Activated T-helper 17 cell treated with anti-CD3 and anti-CD28 coated beads, Interleukin-2, amount 50 U/mL, for 72 hours (primary cell): ENCODE measurements around the gene P2RY2. TPM values are rescaled to one million over a fixed set of nuclear protein-coding genes. Genes with fewer than 3 reads are reported as not detected.
"Not testable (repeated sequence)": the region's sequence is repeated elsewhere in the genome, so short reads cannot be mapped to it uniquely, and the experiment has no call there.

Source experiments
- ATAC-seq: fragments of 150-1000 bp; cut with Tn5 transposase; replicated peaks from 2 replicates; pipeline ENCODE4 v1.10.0; 2021; ENCODE audit warnings: mild to moderate bottlenecking, moderate library complexity
- H3K27ac Mint-ChIP-seq: one replicate; pipeline ENCODE4 v1.8.0; 2022; ENCODE audit warnings: mixed read lengths
- H3K27me3 Mint-ChIP-seq: one replicate; pipeline ENCODE4 v1.8.0; 2022; ENCODE audit warnings: mixed read lengths
- H3K36me3 Mint-ChIP-seq: one replicate; pipeline ENCODE4 v1.8.0; 2022; ENCODE audit warnings: low read depth, mild to moderate bottlenecking, mixed read lengths
- H3K4me1 Mint-ChIP-seq: one replicate; pipeline ENCODE4 v1.8.0; 2022; ENCODE audit warnings: mixed read lengths
- H3K4me3 Mint-ChIP-seq: one replicate; pipeline ENCODE4 v1.8.0; 2022; ENCODE audit warnings: mild to moderate bottlenecking, mixed read lengths
- H3K9me3 Mint-ChIP-seq: one replicate; pipeline ENCODE4 v1.8.0; 2022; ENCODE audit warnings: mixed read lengths
- total RNA-seq, 2 donors: library from RNA; stranded (reverse); gene quantifications; one replicate each; pipeline ENCODE4 v1.2.3, GENCODE V29; 2022

Gene P2RY2
- total RNA-seq, 2 donors from 2014 or later = not detected

DNA sequence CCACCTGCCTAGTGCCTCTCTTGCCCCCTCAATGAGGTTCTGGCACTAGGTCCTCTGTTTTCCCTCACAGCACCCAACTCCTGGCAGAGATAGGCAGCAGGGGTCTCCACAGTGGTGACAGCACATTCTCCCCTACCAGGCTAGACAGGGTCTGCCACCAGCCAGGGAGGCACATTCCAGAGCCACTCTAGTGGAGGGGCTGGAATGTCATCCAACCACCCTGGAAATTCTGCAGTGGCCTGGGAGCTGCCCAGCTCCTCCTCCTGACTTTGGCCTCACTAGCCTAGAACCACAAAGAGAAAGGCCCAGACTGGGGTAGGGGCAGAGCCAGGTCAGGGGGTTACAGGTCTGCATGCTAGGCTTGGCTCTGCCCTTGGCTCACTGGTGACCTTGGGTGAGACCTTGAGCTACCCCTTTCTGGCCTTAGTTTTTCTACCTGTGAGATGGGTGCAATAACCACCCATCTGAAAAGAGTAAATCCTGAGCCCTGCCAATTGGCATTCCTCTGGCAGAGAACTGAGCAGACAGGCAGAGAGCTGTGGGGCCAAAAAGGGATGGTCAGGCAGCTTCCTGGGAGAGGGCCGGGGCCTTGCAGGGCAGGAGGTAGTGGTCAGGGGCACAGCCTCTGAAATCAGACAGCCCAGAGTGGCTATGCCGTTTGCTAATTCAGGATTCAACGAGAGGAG lies 7.1 kb downstream of the P2RY2 start:
- no peak for ATAC-seq
- Mint-ChIP-seq H3K9me3 (no peaks in the 10 kb centered on the region), H3K27me3 (peaks cover 3% of the 10 kb centered on the region), H3K4me3 (no peak overlapping the region), H3K36me3 (no peaks in the 10 kb centered on the region), H3K4me1 (no peaks in the 10 kb centered on the region), H3K27ac (peak overlapping the region; percentile 5)

- H3K27me3 Mint-ChIP-seq = peaks cover under 1% of the 10 kb centered on the region
- H3K36me3 Mint-ChIP-seq = no peaks in the 10 kb centered on the region
- H3K4me3 Mint-ChIP-seq = no peak overlapping the region
- no peak for ATAC-seq
- peak overlapping the region; percentile 5 for H3K27ac Mint-ChIP-seq
- no peaks in the 10 kb centered on the region for H3K4me1 Mint-ChIP-seq
- H3K9me3 Mint-ChIP-seq = no peaks in the 10 kb centered on the region
Measured at GRCh38 chr11:73225851-73226250, 7.8 kb downstream of the P2RY2 start.

- no peak overlapping the region for H3K4me3 Mint-ChIP-seq
Measured at GRCh38 chr11:73226297-73227006, 8.4 kb downstream of the P2RY2 start.

DNA sequence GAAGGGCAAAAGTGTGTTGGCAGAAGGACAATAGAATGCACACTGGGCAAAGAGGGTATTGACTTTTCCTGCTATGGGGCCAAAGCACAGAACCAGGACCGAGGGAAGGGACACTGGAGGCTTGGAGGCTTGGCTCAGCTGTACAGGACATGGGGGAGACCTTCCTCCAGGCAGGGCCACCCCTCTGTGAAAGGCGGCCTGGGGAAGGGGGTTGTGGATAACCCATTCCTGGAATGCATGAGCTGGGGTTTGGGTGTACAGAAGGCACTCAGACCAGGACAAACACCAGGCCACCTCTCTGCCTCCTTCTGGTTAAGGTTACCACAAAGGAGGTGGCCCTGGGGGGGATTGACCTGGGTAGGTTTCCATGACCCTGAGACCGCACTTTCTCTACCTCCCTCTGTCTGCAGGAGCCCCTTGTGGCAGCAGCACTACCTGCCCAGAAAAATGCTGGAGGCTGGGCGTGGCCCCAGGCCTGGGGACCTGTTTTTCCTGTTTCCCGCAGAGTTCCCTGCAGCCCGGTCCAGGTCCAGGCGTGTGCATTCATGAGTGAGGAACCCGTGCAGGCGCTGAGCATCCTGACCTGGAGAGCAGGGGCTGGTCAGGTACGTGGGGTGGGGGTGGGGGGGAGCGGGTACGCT lies 9.6 kb downstream of the P2RY2 start:
- ATAC-seq = no peak
- Mint-ChIP-seq H3K4me1 (no peaks in the 10 kb centered on the region), H3K27ac (no peak overlapping the region), H3K4me3 (no peak overlapping the region), H3K36me3 (no peaks in the 10 kb centered on the region), H3K9me3 (no peaks in the 10 kb centered on the region), H3K27me3 (no peaks in the 10 kb centered on the region)

More at GRCh38 chr11:73226297-73227006, 8.4 kb downstream of the P2RY2 start:
- no peaks in the 10 kb centered on the region for H3K4me1 Mint-ChIP-seq
- no peaks in the 10 kb centered on the region for H3K36me3 Mint-ChIP-seq
- peak overlapping the region; percentile 5 for H3K27ac Mint-ChIP-seq
- no peak for ATAC-seq
- no peaks in the 10 kb centered on the region for H3K27me3 Mint-ChIP-seq
- H3K9me3 Mint-ChIP-seq = no peaks in the 10 kb centered on the region

GRCh38 chr11:73228268-73229134 lies 10.4 kb downstream of the P2RY2 start:
- no peak overlapping the region for H3K27ac Mint-ChIP-seq
- no peak overlapping the region for H3K4me3 Mint-ChIP-seq
- no peaks in the 10 kb centered on the region for H3K4me1 Mint-ChIP-seq
- no peaks in the 10 kb centered on the region for H3K9me3 Mint-ChIP-seq
- H3K27me3 Mint-ChIP-seq = no peaks in the 10 kb centered on the region
- H3K36me3 Mint-ChIP-seq = no peaks in the 10 kb centered on the region
- no peak for ATAC-seq

GRCh38 chr11:73229321-73229895 lies 11.3 kb downstream of the P2RY2 start:
- no peaks in the 10 kb centered on the region for H3K4me1 Mint-ChIP-seq
- H3K4me3 Mint-ChIP-seq = no peak overlapping the region
- H3K9me3 Mint-ChIP-seq = no peaks in the 10 kb centered on the region
- no peak for ATAC-seq
- no peaks in the 10 kb centered on the region for H3K27me3 Mint-ChIP-seq
- no peak overlapping the region for H3K27ac Mint-ChIP-seq
- H3K36me3 Mint-ChIP-seq = no peaks in the 10 kb centered on the region

DNA sequence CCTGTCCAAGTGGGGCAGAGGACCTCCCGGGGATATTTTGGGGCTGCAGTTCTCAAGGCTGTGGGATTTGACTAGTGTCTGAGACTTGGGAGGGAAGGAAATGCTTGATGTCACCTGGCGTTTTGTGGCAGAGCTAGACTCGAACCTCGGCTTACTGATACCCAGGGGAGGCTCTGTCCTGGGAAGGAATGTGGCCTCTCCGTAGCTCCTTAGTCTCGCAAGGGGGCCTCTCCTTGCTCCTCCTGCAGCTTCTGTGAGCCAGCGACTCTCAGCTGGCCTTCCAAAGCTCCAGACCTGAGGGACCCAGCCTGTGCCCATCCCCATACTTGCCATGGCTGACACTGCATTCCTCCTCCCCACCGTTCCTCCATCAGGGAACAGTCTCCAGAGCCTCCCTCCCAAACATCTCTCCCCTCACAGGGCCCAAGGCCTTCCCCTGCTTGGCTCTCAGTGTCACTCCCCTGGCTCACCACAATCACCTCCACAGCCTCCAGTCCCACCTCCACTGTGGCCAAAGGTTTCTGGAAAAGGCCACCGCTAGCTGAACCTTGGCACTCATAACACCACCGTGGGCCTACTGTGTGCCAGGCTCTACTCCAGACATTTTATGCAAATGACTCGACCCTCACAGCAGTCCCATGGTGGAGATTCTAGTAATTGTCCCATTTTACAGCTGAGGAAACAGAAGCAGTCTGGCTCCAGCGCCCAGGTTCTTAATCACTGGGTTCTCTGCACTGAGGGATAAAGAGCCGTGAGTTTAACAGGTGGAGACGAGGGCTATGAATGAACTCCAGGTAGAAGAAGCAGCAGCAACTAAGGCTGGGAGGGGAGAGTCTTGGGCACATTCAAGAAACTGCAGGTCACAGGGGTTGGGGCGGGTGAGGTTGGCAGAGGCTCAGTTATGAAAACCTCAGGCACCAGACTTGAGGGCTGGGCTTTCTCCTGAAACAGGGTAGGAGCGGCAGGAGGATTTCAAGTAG lies 12.1 kb downstream of the P2RY2 start:
- Mint-ChIP-seq H3K4me1 (no peaks in the 10 kb centered on the region), H3K4me3 (no peak overlapping the region), H3K36me3 (no peaks in the 10 kb centered on the region), H3K27ac (no peak overlapping the region), H3K9me3 (no peaks in the 10 kb centered on the region), H3K27me3 (no peaks in the 10 kb centered on the region)
- ATAC-seq = no peak

DNA sequence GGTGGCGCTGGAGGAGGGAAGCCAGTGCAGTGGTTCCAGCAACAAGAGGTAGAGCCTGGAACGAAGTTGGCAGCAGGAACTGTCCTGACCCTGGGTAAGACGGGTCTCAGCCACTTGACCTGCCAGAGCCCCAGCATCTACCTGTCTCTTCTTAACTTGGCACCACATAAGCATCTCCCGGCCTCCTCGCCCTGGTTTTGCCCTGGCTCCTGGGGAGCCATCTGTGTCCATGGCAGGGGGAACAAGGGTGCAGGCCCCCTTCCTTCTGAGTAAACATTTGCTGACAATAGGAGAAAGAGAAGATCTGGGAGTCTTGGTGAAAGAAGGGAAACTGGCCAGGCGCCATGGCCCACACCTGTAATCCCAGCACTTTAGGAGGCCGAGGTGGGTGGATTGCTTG lies 12.8 kb downstream of the P2RY2 start:
- no peak overlapping the region for H3K4me3 Mint-ChIP-seq
- H3K36me3 Mint-ChIP-seq = no peaks in the 10 kb centered on the region
- no peaks in the 10 kb centered on the region for H3K9me3 Mint-ChIP-seq
- H3K27ac Mint-ChIP-seq = no peak overlapping the region
- no peak for ATAC-seq
- H3K4me1 Mint-ChIP-seq = no peaks in the 10 kb centered on the region
- H3K27me3 Mint-ChIP-seq = no peaks in the 10 kb centered on the region

DNA sequence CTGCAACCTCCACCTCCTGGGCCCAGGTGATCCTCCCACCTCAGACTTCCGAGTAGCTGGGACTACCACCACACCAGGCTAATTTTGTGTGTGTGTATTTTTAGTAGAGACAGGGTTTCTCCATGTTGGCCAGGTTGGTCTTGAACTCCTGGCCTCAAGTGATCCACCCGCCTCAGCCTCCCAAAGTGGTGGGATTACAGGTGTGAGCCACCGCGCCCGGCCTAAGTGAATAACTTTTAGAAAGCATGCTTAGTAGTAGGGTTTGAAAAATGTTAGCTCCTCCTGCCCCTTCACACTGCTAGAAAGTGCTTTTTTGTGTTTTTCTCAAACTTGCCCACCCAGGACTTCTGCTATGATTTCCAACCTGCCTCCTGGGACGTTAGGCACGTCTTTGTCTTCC lies 14.4 kb downstream of the P2RY2 start:
- not testable (repeated sequence) for H3K9me3 Mint-ChIP-seq, H3K27ac Mint-ChIP-seq, H3K4me1 Mint-ChIP-seq, H3K4me3 Mint-ChIP-seq, H3K27me3 Mint-ChIP-seq, ATAC-seq, H3K36me3 Mint-ChIP-seq

DNA sequence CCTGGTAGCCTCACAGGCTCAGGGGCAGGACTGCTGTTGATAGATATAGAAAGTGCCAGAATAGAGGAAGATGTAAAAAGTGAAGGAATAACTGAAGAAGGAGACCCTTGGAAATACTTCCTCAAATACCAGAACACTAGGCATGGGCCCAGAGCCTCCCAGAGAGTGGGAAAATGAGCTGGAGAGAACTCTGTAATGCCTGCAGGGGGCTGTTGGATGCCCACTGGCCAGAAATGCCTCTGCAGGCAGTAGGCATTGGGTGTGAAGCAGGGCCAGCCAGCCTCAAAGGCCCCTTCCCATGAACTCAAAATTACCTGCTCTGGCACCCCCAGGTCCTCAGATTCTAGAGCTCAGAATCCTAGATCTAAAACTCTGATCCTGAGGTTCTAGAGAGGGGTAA lies 15.1 kb downstream of the P2RY2 start:
- Mint-ChIP-seq H3K4me3 (no peak overlapping the region), H3K4me1 (no peaks in the 10 kb centered on the region), H3K9me3 (no peaks in the 10 kb centered on the region), H3K27me3 (no peaks in the 10 kb centered on the region), H3K36me3 (no peaks in the 10 kb centered on the region), H3K27ac (no peak overlapping the region)
- ATAC-seq = no peak

DNA sequence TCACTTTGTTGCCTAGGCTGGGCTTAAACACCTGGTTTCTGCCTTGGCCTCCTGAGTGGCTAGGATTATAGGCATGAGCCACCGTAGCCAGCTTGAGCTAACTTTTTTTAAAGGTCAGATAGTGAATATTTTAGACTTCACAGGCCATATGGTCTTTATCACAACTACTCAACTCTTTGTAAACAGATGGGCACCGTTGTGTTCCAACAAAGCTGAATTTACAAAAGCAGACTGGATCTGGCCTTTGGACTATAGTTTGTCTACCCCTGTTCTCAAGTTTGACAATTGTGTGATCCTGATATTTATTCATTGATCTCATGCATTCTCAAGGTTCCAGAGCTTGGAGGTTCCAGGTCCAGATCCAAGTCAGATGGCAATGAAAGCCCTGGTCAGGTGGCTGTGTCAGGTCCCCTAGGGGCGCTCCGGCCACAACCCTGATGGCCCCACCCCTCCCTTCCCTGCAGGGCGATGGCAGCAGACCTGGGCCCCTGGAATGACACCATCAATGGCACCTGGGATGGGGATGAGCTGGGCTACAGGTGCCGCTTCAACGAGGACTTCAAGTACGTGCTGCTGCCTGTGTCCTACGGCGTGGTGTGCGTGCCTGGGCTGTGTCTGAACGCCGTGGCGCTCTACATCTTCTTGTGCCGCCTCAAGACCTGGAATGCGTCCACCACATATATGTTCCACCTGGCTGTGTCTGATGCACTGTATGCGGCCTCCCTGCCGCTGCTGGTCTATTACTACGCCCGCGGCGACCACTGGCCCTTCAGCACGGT lies 15.8 kb downstream of the P2RY2 start:
- Mint-ChIP-seq H3K27ac (no peak overlapping the region), H3K4me3 (no peak overlapping the region), H3K9me3 (no peaks in the 10 kb centered on the region), H3K36me3 (no peaks in the 10 kb centered on the region), H3K27me3 (no peaks in the 10 kb centered on the region), H3K4me1 (no peaks in the 10 kb centered on the region)
- ATAC-seq = no peak

DNA sequence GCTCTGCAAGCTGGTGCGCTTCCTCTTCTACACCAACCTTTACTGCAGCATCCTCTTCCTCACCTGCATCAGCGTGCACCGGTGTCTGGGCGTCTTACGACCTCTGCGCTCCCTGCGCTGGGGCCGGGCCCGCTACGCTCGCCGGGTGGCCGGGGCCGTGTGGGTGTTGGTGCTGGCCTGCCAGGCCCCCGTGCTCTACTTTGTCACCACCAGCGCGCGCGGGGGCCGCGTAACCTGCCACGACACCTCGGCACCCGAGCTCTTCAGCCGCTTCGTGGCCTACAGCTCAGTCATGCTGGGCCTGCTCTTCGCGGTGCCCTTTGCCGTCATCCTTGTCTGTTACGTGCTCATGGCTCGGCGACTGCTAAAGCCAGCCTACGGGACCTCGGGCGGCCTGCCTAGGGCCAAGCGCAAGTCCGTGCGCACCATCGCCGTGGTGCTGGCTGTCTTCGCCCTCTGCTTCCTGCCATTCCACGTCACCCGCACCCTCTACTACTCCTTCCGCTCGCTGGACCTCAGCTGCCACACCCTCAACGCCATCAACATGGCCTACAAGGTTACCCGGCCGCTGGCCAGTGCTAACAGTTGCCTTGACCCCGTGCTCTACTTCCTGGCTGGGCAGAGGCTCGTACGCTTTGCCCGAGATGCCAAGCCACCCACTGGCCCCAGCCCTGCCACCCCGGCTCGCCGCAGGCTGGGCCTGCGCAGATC lies 16.5 kb downstream of the P2RY2 start:
- ATAC-seq = no peak
- no peaks in the 10 kb centered on the region for H3K36me3 Mint-ChIP-seq
- no peaks in the 10 kb centered on the region for H3K9me3 Mint-ChIP-seq
- H3K4me1 Mint-ChIP-seq = no peaks in the 10 kb centered on the region
- no peaks in the 10 kb centered on the region for H3K27me3 Mint-ChIP-seq
- H3K4me3 Mint-ChIP-seq = no peak overlapping the region
- H3K27ac Mint-ChIP-seq = no peak overlapping the region
